Panc1 (cell line): ENCODE measurements around the gene MPZL3. TPM values are rescaled to one million over a fixed set of nuclear protein-coding genes. Genes with fewer than 3 reads are reported as not detected.

Source experiments
- ATAC-seq: fragments of 200-7000 bp; cut with Tn5 transposase; 2 replicates; pipeline ENCODE4 v1.9.1; 2020; ENCODE audit warnings: mild to moderate bottlenecking, moderate library complexity
- BruUV-seq: library from RNA; stranded (reverse); fragments of 400-500 nt; replicated peaks from 2 replicates; lab custom pipeline; 2021; lab: Mats Ljungman, UMichigan
- CTCF ChIA-PET: fragments of 300-600 bp; sonication (Branson Sonifier 250); formaldehyde crosslinking; loops from one replicate; lab custom pipeline; 2022; ENCODE audit warnings: antibody characterized with exemption; lab: Charles Lee
- POLR2A ChIA-PET: fragments of 300-600 bp; sonication (Branson Sonifier 250); formaldehyde crosslinking; loops from one replicate; lab custom pipeline; 2022; ENCODE audit warnings: antibody characterized with exemption; lab: Charles Lee
- DNase-seq: peaks from one replicate; pipeline ENCODE4 v3.0.0-alpha.2; 2010; ENCODE audit warnings: low read depth, low spot score
- H3K27ac ChIP-seq: 2 replicates; pipeline ENCODE4 v1.5.1; 2011; ENCODE audit warnings: mild to moderate bottlenecking, low read length, inconsistent platforms
- H3K27me3 ChIP-seq: fragments of 200-500 bp; sonication (Bioruptor generic); 2 replicates; pipeline ENCODE4 v1.6.0; 2014; ENCODE audit warnings: low read length, inconsistent platforms; ENCODE audit not compliant: control insufficient read depth, insufficient read depth
- H3K36me3 ChIP-seq: fragments of 200-500 bp; sonication (Bioruptor generic); 2 replicates; pipeline ENCODE4 v1.5.1; 2014; ENCODE audit warnings: inconsistent platforms, mild to moderate bottlenecking, low read length, moderate library complexity; ENCODE audit not compliant: control insufficient read depth, insufficient read depth
- H3K4me1 ChIP-seq: 2 replicates; pipeline ENCODE4 v1.5.1; 2011; ENCODE audit warnings: inconsistent platforms, mild to moderate bottlenecking, low read length, moderate library complexity; ENCODE audit not compliant: control insufficient read depth, insufficient read depth
- H3K4me3 ChIP-seq, 2 experiments: 2 replicates each; pipeline ENCODE4 v1.5.1; 2011 to 2012; ENCODE audit warnings: low read depth in 2 of 2, low read length in 2 of 2, mild to moderate bottlenecking in 2 of 2, inconsistent platforms in 1 of 2, moderate library complexity in 1 of 2
- H3K9me3 ChIP-seq: fragments of 200-500 bp; sonication (Bioruptor generic); 2 replicates; pipeline ENCODE4 v1.5.1; 2014; ENCODE audit warnings: low read depth, mild to moderate bottlenecking, inconsistent platforms, low read length, moderate library complexity; ENCODE audit not compliant: control insufficient read depth, insufficient read depth
- CTCF ChIP-seq: fragments of 450-650 bp; IDR thresholded peaks from 2 replicates; pipeline ENCODE4 v1.5.1; 2017; ENCODE audit warnings: mild to moderate bottlenecking
- POLR2AphosphoS5 ChIP-seq: IDR thresholded peaks from 2 replicates; pipeline ENCODE4 v1.6.1; 2012; ENCODE audit warnings: mild to moderate bottlenecking, low read depth, low read length, moderate library complexity
- REST ChIP-seq, 2 experiments: IDR thresholded peaks; 2 replicates each; pipeline ENCODE4 v1.6.1; 2011 to 2012; ENCODE audit warnings: low read depth in 2 of 2, control low read depth in 1 of 2, low read length in 1 of 2, mild to moderate bottlenecking in 1 of 2, moderate library complexity in 1 of 2; ENCODE audit not compliant: insufficient read depth in 1 of 2
- SIN3A ChIP-seq: IDR thresholded peaks from 2 replicates; pipeline ENCODE4 v1.6.1; 2012; ENCODE audit warnings: low read depth, mild to moderate bottlenecking, low read length, moderate library complexity, borderline replicate concordance; ENCODE audit not compliant: insufficient read depth
- TCF7L2 ChIP-seq: IDR thresholded peaks from 2 replicates; pipeline ENCODE4 v1.6.1; 2011; ENCODE audit warnings: mild to moderate bottlenecking, low read depth, low read length, inconsistent platforms
- in situ Hi-C: cut with HindIII; loops from 2 replicates; pipeline ENCODE4 v1.10.0; 2016; ENCODE audit warnings: low sequenced_read_pairs, low pct_unique_long_range_greater_than_20kb
- intact Hi-C: fragments of 100-400 bp; cut with micrococcal nuclease; formaldehyde crosslinking; loops from one replicate; pipeline ENCODE4 v1.10.0; 2022; ENCODE audit not compliant: unreplicated experiment
- total RNA-seq: library from RNA; stranded (reverse); gene quantifications from one replicate; pipeline ENCODE4 v1.2.1, GENCODE V29; 2021; ENCODE audit not compliant: unreplicated experiment

MPZL3 gene
- total RNA-seq, 1 experiment from 2014 or later, result 1.0 TPM

- ChIA-PET POLR2A (no interaction called here), CTCF (interaction anchor here (0.6 kb wide), 1 partner anchor 38 kb away, joined by 12 read pairs; no protein-coding TSS in a partner anchor)
- H3K4me1 ChIP-seq, result no peaks in the 10 kb centered on the region
- H3K4me3 ChIP-seq, result no peak overlapping the region
- no peaks in the 10 kb centered on the region for H3K36me3 ChIP-seq
- peaks cover 33% of the 10 kb centered on the region for H3K27me3 ChIP-seq
- in situ Hi-C loops (no loop called here), intact Hi-C loops (no loop called here)
- no peak for TF ChIP-seq SIN3A
- TF ChIP-seq POLR2AphosphoS5, result no peak
- no peak for TF ChIP-seq REST (IDR thresholded peaks at IDR 0.05; ENCODE audit: insufficient read depth in 1 of 2, low read depth in 2 of 2, low read length in 1 of 2)
- TF ChIP-seq TCF7L2, result no peak
- no peak for TF ChIP-seq CTCF
- DNase-seq, result no peak
- ATAC-seq, result no peak
- no peak overlapping the region for H3K27ac ChIP-seq
- no peaks in the 10 kb centered on the region for H3K9me3 ChIP-seq
- BruUV-seq, result no TSS peak
Measured at GRCh38 chr11:118216621-118217481, 35.3 kb downstream of the MPZL3 start.

GRCh38 chr11:118215765-118216164 is 36.4 kb downstream of the MPZL3 start:
- no peaks in the 10 kb centered on the region for H3K36me3 ChIP-seq
- peaks cover 31% of the 10 kb centered on the region for H3K27me3 ChIP-seq
- DNase-seq, result no peak
- no peak for TF ChIP-seq SIN3A
- no peak for TF ChIP-seq POLR2AphosphoS5
- no peak for TF ChIP-seq REST (IDR thresholded peaks at IDR 0.05; ENCODE audit: insufficient read depth in 1 of 2, low read depth in 2 of 2, low read length in 1 of 2)
- no peak for TF ChIP-seq TCF7L2
- no peak for TF ChIP-seq CTCF
- POLR2A ChIA-PET, result no interaction called here
- no peak overlapping the region for H3K27ac ChIP-seq
- intact Hi-C loops (no loop called here), in situ Hi-C loops (no loop called here)
- no peaks in the 10 kb centered on the region for H3K9me3 ChIP-seq
- CTCF ChIA-PET, result interaction anchor here (0.6 kb wide), 1 partner anchor 17 kb away, joined by 4 read pairs; no protein-coding TSS in a partner anchor
- no peak for ATAC-seq
- no peak overlapping the region for H3K4me3 ChIP-seq
- no peaks in the 10 kb centered on the region for H3K4me1 ChIP-seq
- BruUV-seq, result no TSS peak
